GM21390 (cell line): ENCODE data around the gene DMXL1.
A peak's percentile ranks its signal among the peaks of the same experiment; 100 is the strongest.
"Not testable (repeated sequence)": the region's sequence is repeated elsewhere in the genome, so short reads cannot be mapped to it uniquely, and the experiment has no call there.

Experiments used
- ATAC-seq: cut with Tn5 transposase; IDR thresholded peaks from one replicate; pipeline ENCODE4 v1.9.1; 2021; ENCODE audit not compliant: unreplicated experiment

DMXL1 gene

GRCh38 chr5:119118000-119118399, 47.1 kb downstream of the DMXL1 start:
- no peak for ATAC-seq

- no peak for ATAC-seq
Measured at GRCh38 chr5:119120893-119121292, 50.0 kb downstream of the DMXL1 start.

- not testable (repeated sequence) for ATAC-seq
Measured at GRCh38 chr5:119122474-119122873, 51.6 kb downstream of the DMXL1 start.

GRCh38 chr5:119123280-119123679, 52.4 kb downstream of the DMXL1 start:
- no peak for ATAC-seq

- no peak for ATAC-seq
Measured at GRCh38 chr5:119129770-119130169, 58.9 kb downstream of the DMXL1 start.

- ATAC-seq: no peak
Measured at GRCh38 chr5:119131530-119132304, 60.8 kb downstream of the DMXL1 start.

GRCh38 chr5:119135743-119136142, 64.9 kb downstream of the DMXL1 start:
- not testable (repeated sequence) for ATAC-seq

GRCh38 chr5:119136666-119137318, 65.9 kb downstream of the DMXL1 start:
- ATAC-seq: no peak

- no peak for ATAC-seq
Measured at GRCh38 chr5:119153629-119154028, 82.7 kb downstream of the DMXL1 start.

GRCh38 chr5:119158144-119158543, 87.3 kb downstream of the DMXL1 start:
- no peak for ATAC-seq

- no peak for ATAC-seq
Measured at GRCh38 chr5:119161430-119161829, 90.5 kb downstream of the DMXL1 start.

GRCh38 chr5:119166026-119166425, 95.1 kb downstream of the DMXL1 start:
- ATAC-seq: no peak

GRCh38 chr5:119168401-119168800, 97.5 kb downstream of the DMXL1 start:
- no peak for ATAC-seq

GRCh38 chr5:119171686-119172085, 100.8 kb downstream of the DMXL1 start:
- no peak for ATAC-seq

GRCh38 chr5:119174578-119175163, 103.8 kb downstream of the DMXL1 start:
- ATAC-seq: peak; percentile 66

- ATAC-seq: no peak
Measured at GRCh38 chr5:119176785-119177184, 105.9 kb downstream of the DMXL1 start.

GRCh38 chr5:119177226-119177625, 106.3 kb downstream of the DMXL1 start:
- no peak for ATAC-seq

GRCh38 chr5:119178435-119178834, 107.5 kb downstream of the DMXL1 start:
- no peak for ATAC-seq

GRCh38 chr5:119179857-119180641, 109.2 kb downstream of the DMXL1 start:
- no peak for ATAC-seq

GRCh38 chr5:119185512-119185911, 114.6 kb downstream of the DMXL1 start:
- not testable (repeated sequence) for ATAC-seq

GRCh38 chr5:119187776-119188529, 117.1 kb downstream of the DMXL1 start:
- no peak for ATAC-seq
